ENCODE measurements around the gene ULK2.

- TF ChIP-seq EZH2 (IDR thresholded peaks at IDR 0.05) = no peak
- TF ChIP-seq, protein P1, sequence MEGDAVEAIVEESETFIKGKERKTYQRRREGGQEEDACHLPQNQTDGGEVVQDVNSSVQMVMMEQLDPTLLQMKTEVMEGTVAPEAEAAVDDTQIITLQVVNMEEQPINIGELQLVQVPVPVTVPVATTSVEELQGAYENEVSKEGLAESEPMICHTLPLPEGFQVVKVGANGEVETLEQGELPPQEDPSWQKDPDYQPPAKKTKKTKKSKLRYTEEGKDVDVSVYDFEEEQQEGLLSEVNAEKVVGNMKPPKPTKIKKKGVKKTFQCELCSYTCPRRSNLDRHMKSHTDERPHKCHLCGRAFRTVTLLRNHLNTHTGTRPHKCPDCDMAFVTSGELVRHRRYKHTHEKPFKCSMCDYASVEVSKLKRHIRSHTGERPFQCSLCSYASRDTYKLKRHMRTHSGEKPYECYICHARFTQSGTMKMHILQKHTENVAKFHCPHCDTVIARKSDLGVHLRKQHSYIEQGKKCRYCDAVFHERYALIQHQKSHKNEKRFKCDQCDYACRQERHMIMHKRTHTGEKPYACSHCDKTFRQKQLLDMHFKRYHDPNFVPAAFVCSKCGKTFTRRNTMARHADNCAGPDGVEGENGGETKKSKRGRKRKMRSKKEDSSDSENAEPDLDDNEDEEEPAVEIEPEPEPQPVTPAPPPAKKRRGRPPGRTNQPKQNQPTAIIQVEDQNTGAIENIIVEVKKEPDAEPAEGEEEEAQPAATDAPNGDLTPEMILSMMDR (IDR thresholded peaks at IDR 0.05) = no peak
Observed at GRCh38 chr17:19865021-19865420, 2.7 kb downstream of the ULK2 start.

Measured in neural progenitor cell (in vitro differentiated cells).